ENCODE data around the gene KRTAP5-6. TPM values are rescaled to one million over a fixed set of nuclear protein-coding genes. Genes with fewer than 3 reads are reported as not detected.
A peak's percentile ranks its signal among the peaks of the same experiment; 100 is the strongest.

KRTAP5-6 gene
- total RNA-seq, 2 donors from 2014 or later = not detected

GRCh38 chr11:1739576-1739975 lies 42.6 kb downstream of the KRTAP5-6 start:
- H3K9me3 ChIP-seq = peaks cover 11% of the 10 kb centered on the region
- no peaks in the 10 kb centered on the region for H3K36me3 ChIP-seq
- no peaks in the 10 kb centered on the region for H3K27me3 ChIP-seq (replicated peaks; ENCODE audit: insufficient read depth)
- no peak for TF ChIP-seq CTCF (IDR thresholded peaks at IDR 0.05)
- H3K27ac ChIP-seq = no peak overlapping the region
- H3K4me3 ChIP-seq = no peak overlapping the region
- no peaks in the 10 kb centered on the region for H3K4me1 ChIP-seq (ENCODE audit: control insufficient read depth in 1 of 2, low read depth in 2 of 2)
- ATAC-seq (ENCODE audit: insufficient number of reproducible peaks, low FRiP score, low read depth) (no peak), DNase-seq (ENCODE audit: low spot score) (no peak)

- no peaks in the 10 kb centered on the region for H3K36me3 ChIP-seq
- peaks cover 11% of the 10 kb centered on the region for H3K9me3 ChIP-seq
- no peak overlapping the region for H3K27ac ChIP-seq
- ATAC-seq (ENCODE audit: insufficient number of reproducible peaks, low FRiP score, low read depth) = no peak
- H3K27me3 ChIP-seq (replicated peaks; ENCODE audit: insufficient read depth) = no peaks in the 10 kb centered on the region
- no peak for DNase-seq (ENCODE audit: low spot score)
- H3K4me3 ChIP-seq = no peak overlapping the region
- no peak for TF ChIP-seq CTCF (IDR thresholded peaks at IDR 0.05)
- peaks cover 0 to 9% of the 10 kb centered on the region in 2 donors for H3K4me1 ChIP-seq (ENCODE audit: control insufficient read depth in 1 of 2, low read depth in 2 of 2)
Observed at GRCh38 chr11:1740786-1741530, 44.0 kb downstream of the KRTAP5-6 start.

GRCh38 chr11:1741741-1742140 lies 44.7 kb downstream of the KRTAP5-6 start:
- no peak for ATAC-seq (ENCODE audit: insufficient number of reproducible peaks, low FRiP score, low read depth)

GRCh38 chr11:1742371-1742770 lies 45.4 kb downstream of the KRTAP5-6 start:
- ATAC-seq (ENCODE audit: insufficient number of reproducible peaks, low FRiP score, low read depth) = no peak
- H3K27me3 ChIP-seq (replicated peaks; ENCODE audit: insufficient read depth) = no peaks in the 10 kb centered on the region
- H3K27ac ChIP-seq = no peak overlapping the region
- H3K36me3 ChIP-seq = no peaks in the 10 kb centered on the region
- no peak for TF ChIP-seq CTCF (IDR thresholded peaks at IDR 0.05)
- peaks cover 7 to 21% of the 10 kb centered on the region in 2 donors for H3K4me1 ChIP-seq (ENCODE audit: control insufficient read depth in 1 of 2, low read depth in 2 of 2)
- no peak overlapping the region for H3K4me3 ChIP-seq
- H3K9me3 ChIP-seq = peaks cover 1% of the 10 kb centered on the region
- peak; percentile 0 for DNase-seq (ENCODE audit: low spot score)

More at GRCh38 chr11:1741741-1742140, 44.7 kb downstream of the KRTAP5-6 start:
- H3K36me3 ChIP-seq = no peaks in the 10 kb centered on the region
- no peak for TF ChIP-seq CTCF (IDR thresholded peaks at IDR 0.05)
- no peaks in the 10 kb centered on the region for H3K27me3 ChIP-seq (replicated peaks; ENCODE audit: insufficient read depth)
- no peak for DNase-seq (ENCODE audit: low spot score)
- peaks cover under 1 to 14% of the 10 kb centered on the region in 2 donors for H3K4me1 ChIP-seq (ENCODE audit: control insufficient read depth in 1 of 2, low read depth in 2 of 2)
- H3K9me3 ChIP-seq = peaks cover 8% of the 10 kb centered on the region
- H3K27ac ChIP-seq = no peak overlapping the region
- H3K4me3 ChIP-seq = no peak overlapping the region

- DNase-seq (ENCODE audit: low spot score) (no peak), ATAC-seq (ENCODE audit: insufficient number of reproducible peaks, low FRiP score, low read depth) (no peak)
- peaks cover 12 to 26% of the 10 kb centered on the region in 2 donors for H3K4me1 ChIP-seq (ENCODE audit: control insufficient read depth in 1 of 2, low read depth in 2 of 2)
- no peak overlapping the region for H3K27ac ChIP-seq
- no peak for TF ChIP-seq CTCF (IDR thresholded peaks at IDR 0.05)
- H3K9me3 ChIP-seq = no peaks in the 10 kb centered on the region
- H3K27me3 ChIP-seq (replicated peaks; ENCODE audit: insufficient read depth) = no peaks in the 10 kb centered on the region
- H3K4me3 ChIP-seq = no peak overlapping the region
- no peaks in the 10 kb centered on the region for H3K36me3 ChIP-seq
Observed at GRCh38 chr11:1742869-1743584, 46.0 kb downstream of the KRTAP5-6 start.
